AG10803 (cell line): Measurements from ENCODE around the gene ELOVL3.

Experiments
- DNase-seq: peaks from one replicate; pipeline ENCODE4 v3.0.0; 2010; ENCODE audit warnings: low read depth
- H3K4me3 ChIP-seq: 2 replicates; pipeline ENCODE4 v1.5.1; 2011; ENCODE audit warnings: mild to moderate bottlenecking, low read length, control low read depth
- TF ChIP-seq, protein P1 (sequence below): conservative IDR thresholded peaks from 2 replicates; pipeline ENCODE4 v1.5.1; 2011; ENCODE audit warnings: mild to moderate bottlenecking, low read length, control low read depth, inconsistent platforms

ELOVL3 gene

DNA sequence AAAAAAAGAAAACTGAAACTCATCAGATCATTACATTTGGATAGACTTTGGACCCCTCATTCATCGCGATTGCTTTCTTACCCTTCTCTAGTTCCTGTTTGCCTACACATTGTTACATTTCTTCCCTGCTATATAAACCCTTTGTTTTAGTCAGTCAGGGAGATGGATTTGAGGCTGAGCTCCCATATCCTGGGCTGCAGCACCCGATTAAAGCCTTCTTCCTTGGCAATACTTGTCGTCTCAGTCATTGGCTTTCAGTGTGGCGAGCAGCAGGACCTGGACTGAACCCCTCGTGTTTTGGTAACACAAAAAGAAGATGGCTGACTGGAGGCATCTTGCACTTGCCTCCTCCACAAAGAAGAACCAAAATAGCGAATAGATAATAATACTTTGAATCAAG is 34.1 kb upstream of the ELOVL3 start:
- TF ChIP-seq, protein P1, sequence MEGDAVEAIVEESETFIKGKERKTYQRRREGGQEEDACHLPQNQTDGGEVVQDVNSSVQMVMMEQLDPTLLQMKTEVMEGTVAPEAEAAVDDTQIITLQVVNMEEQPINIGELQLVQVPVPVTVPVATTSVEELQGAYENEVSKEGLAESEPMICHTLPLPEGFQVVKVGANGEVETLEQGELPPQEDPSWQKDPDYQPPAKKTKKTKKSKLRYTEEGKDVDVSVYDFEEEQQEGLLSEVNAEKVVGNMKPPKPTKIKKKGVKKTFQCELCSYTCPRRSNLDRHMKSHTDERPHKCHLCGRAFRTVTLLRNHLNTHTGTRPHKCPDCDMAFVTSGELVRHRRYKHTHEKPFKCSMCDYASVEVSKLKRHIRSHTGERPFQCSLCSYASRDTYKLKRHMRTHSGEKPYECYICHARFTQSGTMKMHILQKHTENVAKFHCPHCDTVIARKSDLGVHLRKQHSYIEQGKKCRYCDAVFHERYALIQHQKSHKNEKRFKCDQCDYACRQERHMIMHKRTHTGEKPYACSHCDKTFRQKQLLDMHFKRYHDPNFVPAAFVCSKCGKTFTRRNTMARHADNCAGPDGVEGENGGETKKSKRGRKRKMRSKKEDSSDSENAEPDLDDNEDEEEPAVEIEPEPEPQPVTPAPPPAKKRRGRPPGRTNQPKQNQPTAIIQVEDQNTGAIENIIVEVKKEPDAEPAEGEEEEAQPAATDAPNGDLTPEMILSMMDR: no peak
- no peak for DNase-seq
- H3K4me3 ChIP-seq: no peak overlapping the region

- TF ChIP-seq, protein P1: no peak
- no peak overlapping the region for H3K4me3 ChIP-seq
- peak; percentile 12 for DNase-seq
These were observed 30.7 kb upstream of the ELOVL3 start for GRCh38 chr10:102195296-102195870.

DNA sequence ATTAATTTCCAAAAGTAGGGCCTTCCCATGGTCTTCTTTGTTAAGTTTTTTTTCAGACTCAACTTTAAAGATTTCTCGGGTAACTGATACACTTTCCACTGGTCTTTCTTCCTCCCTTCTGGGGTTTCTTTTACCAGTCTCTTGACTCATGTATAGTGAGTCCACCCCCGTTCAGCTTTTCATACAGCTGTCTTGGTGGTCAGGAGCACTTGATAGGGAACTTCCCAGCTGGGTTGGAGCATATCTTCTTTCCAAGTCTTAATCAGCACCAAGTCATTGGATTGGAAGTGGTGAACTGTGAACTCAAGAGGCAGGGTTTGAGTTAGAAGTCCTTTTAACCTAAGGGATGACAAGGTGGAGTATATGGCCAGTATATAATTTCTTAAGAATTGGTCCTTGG is 29.2 kb upstream of the ELOVL3 start:
- no peak overlapping the region for H3K4me3 ChIP-seq
- TF ChIP-seq, protein P1: no peak
- no peak for DNase-seq

GRCh38 chr10:102198027-102198426 is 28.1 kb upstream of the ELOVL3 start:
- TF ChIP-seq, protein P1: no peak
- H3K4me3 ChIP-seq: no peak overlapping the region
- no peak for DNase-seq

DNA sequence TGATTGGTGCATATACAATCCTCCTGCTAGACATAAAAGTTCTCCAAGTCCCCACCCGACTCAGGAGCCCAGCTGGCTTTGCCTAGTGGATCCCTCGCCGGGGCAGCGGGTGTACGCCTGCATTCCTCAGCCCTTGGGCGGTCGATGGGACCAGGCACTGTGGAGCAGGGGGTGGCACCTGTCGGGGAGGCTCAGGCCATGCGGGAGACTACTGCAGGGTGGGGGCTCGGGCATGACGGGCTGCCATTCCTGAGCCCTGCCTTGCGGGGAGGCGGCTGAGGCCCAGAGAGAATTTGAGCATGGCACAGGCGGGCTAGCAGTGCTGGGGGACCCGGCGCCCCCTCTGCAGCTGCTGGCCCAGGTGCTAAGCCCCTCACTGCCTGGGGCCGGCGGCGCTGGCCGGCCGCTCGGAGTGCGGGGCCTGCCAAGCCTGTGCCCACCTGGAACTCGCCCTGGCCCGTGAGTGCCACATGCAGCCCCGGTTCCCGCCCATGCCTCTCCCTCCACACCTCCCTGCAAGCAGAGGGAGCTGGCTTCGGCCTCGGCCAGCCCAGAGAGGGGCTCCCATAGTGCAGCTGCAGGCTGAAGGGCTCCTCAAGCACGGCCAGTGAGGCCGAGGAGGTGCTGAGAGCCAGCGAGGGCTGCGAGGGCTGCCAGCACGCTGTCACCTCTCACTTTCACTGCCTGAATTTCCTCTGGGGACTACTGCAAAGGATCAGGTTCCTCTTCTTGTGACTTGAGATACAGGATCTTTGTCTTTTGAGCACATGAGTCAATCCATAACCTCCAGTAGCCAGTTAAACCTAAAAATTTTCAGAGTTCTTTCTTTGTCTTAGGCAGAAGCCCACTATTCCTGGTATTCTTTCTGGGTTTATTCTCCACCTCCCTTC is 25.1 kb upstream of the ELOVL3 start:
- TF ChIP-seq, protein P1: no peak
- DNase-seq: no peak
- H3K4me3 ChIP-seq: no peak overlapping the region

GRCh38 chr10:102202386-102202785 is 23.7 kb upstream of the ELOVL3 start:
- TF ChIP-seq, protein P1: no peak

More at GRCh38 chr10:102202386-102202785, 23.7 kb upstream of the ELOVL3 start:
- no peak for DNase-seq
- H3K4me3 ChIP-seq: no peak overlapping the region
